ENCODE data around the gene FOXP1.

DNA sequence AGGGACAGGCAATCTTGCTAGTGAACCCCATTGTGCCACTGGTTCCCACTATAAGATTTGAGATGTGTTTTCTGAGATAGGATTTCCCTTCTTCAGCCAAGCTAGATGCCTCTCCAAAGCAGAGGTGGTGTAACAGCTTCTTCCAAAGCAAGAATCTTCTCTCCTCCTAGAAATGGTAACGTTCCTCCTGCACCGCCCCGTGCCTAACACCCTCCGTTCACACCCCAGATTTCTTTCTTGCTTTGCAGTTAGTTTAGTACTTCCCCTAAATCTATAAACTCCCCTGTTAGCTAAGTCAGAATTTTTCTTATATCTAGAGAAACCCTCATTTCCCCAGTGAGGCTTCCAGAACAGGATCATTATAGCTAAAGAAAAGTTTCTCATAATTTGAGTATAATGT lies 653.5 kb downstream of the FOXP1 start:
- TF ChIP-seq POLR2AphosphoS5 (IDR thresholded peaks at IDR 0.05; ENCODE audit: insufficient read depth in 1 of 2, low read depth in 1 of 2) (no peak), POLR2A (IDR thresholded peaks at IDR 0.05) (no peak)
- TF ChIP-seq, protein P1, sequence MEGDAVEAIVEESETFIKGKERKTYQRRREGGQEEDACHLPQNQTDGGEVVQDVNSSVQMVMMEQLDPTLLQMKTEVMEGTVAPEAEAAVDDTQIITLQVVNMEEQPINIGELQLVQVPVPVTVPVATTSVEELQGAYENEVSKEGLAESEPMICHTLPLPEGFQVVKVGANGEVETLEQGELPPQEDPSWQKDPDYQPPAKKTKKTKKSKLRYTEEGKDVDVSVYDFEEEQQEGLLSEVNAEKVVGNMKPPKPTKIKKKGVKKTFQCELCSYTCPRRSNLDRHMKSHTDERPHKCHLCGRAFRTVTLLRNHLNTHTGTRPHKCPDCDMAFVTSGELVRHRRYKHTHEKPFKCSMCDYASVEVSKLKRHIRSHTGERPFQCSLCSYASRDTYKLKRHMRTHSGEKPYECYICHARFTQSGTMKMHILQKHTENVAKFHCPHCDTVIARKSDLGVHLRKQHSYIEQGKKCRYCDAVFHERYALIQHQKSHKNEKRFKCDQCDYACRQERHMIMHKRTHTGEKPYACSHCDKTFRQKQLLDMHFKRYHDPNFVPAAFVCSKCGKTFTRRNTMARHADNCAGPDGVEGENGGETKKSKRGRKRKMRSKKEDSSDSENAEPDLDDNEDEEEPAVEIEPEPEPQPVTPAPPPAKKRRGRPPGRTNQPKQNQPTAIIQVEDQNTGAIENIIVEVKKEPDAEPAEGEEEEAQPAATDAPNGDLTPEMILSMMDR (IDR thresholded peaks at IDR 0.05), result no peak
